HCT116 (cell line): ENCODE data around the gene BRMS1. TPM values are rescaled to one million over a fixed set of nuclear protein-coding genes. Genes with fewer than 3 reads are reported as not detected.

ENCODE experiments used
- ATAC-seq: fragments of 200-7000 bp; cut with Tn5 transposase; 2 replicates; pipeline ENCODE4 v1.9.1; 2020; ENCODE audit warnings: mild to moderate bottlenecking, moderate library complexity
- BruUV-seq: library from RNA; stranded (reverse); fragments of 400-500 nt; replicated peaks from 2 replicates; lab custom pipeline; 2021; lab: Mats Ljungman, UMichigan
- CTCF ChIA-PET: fragments of 300-600 bp; sonication (Branson Sonifier 250); formaldehyde crosslinking; loops from one replicate; lab custom pipeline; 2021; ENCODE audit warnings: antibody characterized with exemption; lab: Charles Lee
- POLR2A ChIA-PET: fragments of 300-600, 350-600 bp; sonication (Branson Sonifier 250); formaldehyde crosslinking; loops from one replicate; lab custom pipeline; 2021; ENCODE audit warnings: antibody characterized with exemption; lab: Charles Lee
- RAD21 ChIA-PET, 2 experiments: fragments of 300-600 bp; sonication (Branson Sonifier 250); formaldehyde crosslinking; loops; one replicate each; lab custom pipeline; 2023; ENCODE audit warnings: low total read pairs in 2 of 2; ENCODE audit not compliant: uncharacterized antibody in 2 of 2, unreplicated experiment in 2 of 2, low non-redundant PET in 1 of 2; lab: Charles Lee
- DNase-seq: peaks from one replicate; pipeline ENCODE4 v3.0.0-alpha.2; 2010; ENCODE audit warnings: low read depth, low spot score
- H2AFZ ChIP-seq: fragments of 200-600 bp; shearing (Covaris generic), sonication (generic); 2 replicates; pipeline ENCODE4 v1.6.1; 2017; ENCODE audit warnings: low read depth, mixed run types, mixed read lengths, antibody characterized with exemption, low read length; ENCODE audit not compliant: poor library complexity, severe bottlenecking
- H3K27ac ChIP-seq: 2 replicates; pipeline ENCODE4 v1.5.1; 2012; ENCODE audit warnings: low read depth, low read length
- H3K27me3 ChIP-seq: fragments of 200-600 bp; sonication (generic); 2 replicates; pipeline ENCODE4 v1.6.1; 2016; ENCODE audit warnings: mixed run types, low read length, mixed read lengths; ENCODE audit not compliant: insufficient read depth
- H3K36me3 ChIP-seq, 2 experiments: fragments of 200-500 bp in 1 of 2; fragments of 200-600 bp in 1 of 2; sonication (Bioruptor generic) in 1 of 2; sonication (generic) in 1 of 2; 2 replicates each; pipeline versions ENCODE4 v1.5.1 to v1.6.1; 2014 to 2016; ENCODE audit warnings: low read length in 2 of 2, inconsistent platforms in 1 of 2, mixed read lengths in 1 of 2, mixed run types in 1 of 2; ENCODE audit not compliant: insufficient read depth in 2 of 2, control insufficient read depth in 1 of 2
- H3K4me1 ChIP-seq, 2 experiments: fragments of 200-600 bp in 1 of 2; sonication (generic) in 1 of 2; 2 replicates each; pipeline versions ENCODE4 v1.5.1 to v1.6.1; 2012 to 2017; ENCODE audit warnings: low read length in 2 of 2, inconsistent platforms in 1 of 2, mild to moderate bottlenecking in 1 of 2, mixed read lengths in 1 of 2, mixed run types in 1 of 2, moderate library complexity in 1 of 2; ENCODE audit not compliant: insufficient read depth in 2 of 2, control insufficient read depth in 1 of 2
- H3K4me2 ChIP-seq: fragments of 200-600 bp; sonication (generic); 2 replicates; pipeline ENCODE4 v1.6.1; 2017; ENCODE audit warnings: mixed run types, low read length, mixed read lengths
- H3K4me3 ChIP-seq, 2 experiments: fragments of 200-600 bp in 1 of 2; sonication (generic) in 1 of 2; replicated peaks in 1 of 2; 2 replicates each; pipeline ENCODE4 v1.5.1; 2011 to 2016; ENCODE audit warnings: low read length in 2 of 2, control low read depth in 1 of 2, low read depth in 1 of 2, mild to moderate bottlenecking in 1 of 2, mixed read lengths in 1 of 2, mixed run types in 1 of 2
- H3K79me2 ChIP-seq: fragments of 200-600 bp; sonication (generic); 2 replicates; pipeline ENCODE4 v1.6.1; 2017; ENCODE audit warnings: mild to moderate bottlenecking, mixed run types, low read length, moderate library complexity, mixed read lengths; ENCODE audit not compliant: insufficient read depth
- H3K9ac ChIP-seq: fragments of 200-600 bp; sonication (generic); 2 replicates; pipeline ENCODE4 v1.6.1; 2016; ENCODE audit warnings: low read length, mixed read lengths
- H3K9me2 ChIP-seq: fragments of 200-600 bp; sonication (generic), shearing (Covaris generic); 2 replicates; pipeline ENCODE4 v1.6.1; 2017; ENCODE audit warnings: mixed run types, mild to moderate bottlenecking, moderate library complexity; ENCODE audit not compliant: insufficient read depth
- H3K9me3 ChIP-seq, 2 experiments: fragments of 200-500 bp in 1 of 2; fragments of 200-600 bp in 1 of 2; sonication (Bioruptor generic) in 1 of 2; sonication (generic) in 1 of 2; 2 replicates each; pipeline ENCODE4 v1.6.1; 2014 to 2017; ENCODE audit warnings: low read length in 2 of 2, mixed read lengths in 2 of 2, inconsistent platforms in 1 of 2, low read depth in 1 of 2, mild to moderate bottlenecking in 1 of 2, mixed run types in 1 of 2, moderate library complexity in 1 of 2; ENCODE audit not compliant: control insufficient read depth in 1 of 2, insufficient read depth in 1 of 2
- H4K20me1 ChIP-seq: fragments of 200-600 bp; sonication (generic), shearing (Covaris generic); 2 replicates; pipeline ENCODE4 v1.6.1; 2017; ENCODE audit warnings: mixed run types, mild to moderate bottlenecking, moderate library complexity; ENCODE audit not compliant: insufficient read depth
- CBX3 ChIP-seq: IDR thresholded peaks from 2 replicates; pipeline ENCODE4 v1.6.1; 2012; ENCODE audit warnings: low read depth
- CEBPB ChIP-seq: IDR thresholded peaks from 2 replicates; pipeline ENCODE4 v1.6.1; 2012; ENCODE audit warnings: low read depth
- EGR1 ChIP-seq: IDR thresholded peaks from 2 replicates; pipeline ENCODE4 v1.6.1; 2012; ENCODE audit warnings: low read depth
- ELF1 ChIP-seq: IDR thresholded peaks from 2 replicates; pipeline ENCODE4 v1.6.1; 2012; ENCODE audit warnings: low read depth, borderline replicate concordance
- FOSL1 ChIP-seq: IDR thresholded peaks from 2 replicates; pipeline ENCODE4 v1.6.1; 2012; ENCODE audit warnings: low read depth
- JUND ChIP-seq: IDR thresholded peaks from 2 replicates; pipeline ENCODE4 v1.6.1; 2012
- POLR2A ChIP-seq: IDR thresholded peaks from 2 replicates; pipeline ENCODE4 v1.7.0; 2011; ENCODE audit warnings: borderline replicate concordance; ENCODE audit not compliant: insufficient read depth, insufficient read length; ENCODE audit errors: extremely low read depth
- SP1 ChIP-seq: IDR thresholded peaks from 2 replicates; pipeline ENCODE4 v1.6.1; 2012; ENCODE audit warnings: low read depth
- SRF ChIP-seq: IDR thresholded peaks from 2 replicates; pipeline ENCODE4 v1.6.1; 2012; ENCODE audit warnings: low read depth
- YY1 ChIP-seq: IDR thresholded peaks from 2 replicates; pipeline ENCODE4 v1.6.1; 2011; ENCODE audit warnings: low read length, low read depth, moderate library complexity, mild to moderate bottlenecking; ENCODE audit not compliant: insufficient replicate concordance; ENCODE audit errors: extremely low read depth
- intact Hi-C: fragments of 100-400 bp; cut with micrococcal nuclease; formaldehyde crosslinking; loops from 2 replicates; pipeline ENCODE4 v1.10.0; 2022
- total RNA-seq: library from RNA; stranded (reverse); gene quantifications from one replicate; pipeline ENCODE4 v1.2.1, GENCODE V29; 2021; ENCODE audit not compliant: unreplicated experiment
- TF ChIP-seq, protein P1 (sequence below), 3 experiments: fragments of 200-600 bp in 1 of 3; sonication (generic) in 1 of 3; IDR thresholded peaks in 2 of 3; conservative IDR thresholded peaks in 1 of 3; 2 replicates each; pipeline ENCODE4 v1.5.1; 2012 to 2017; ENCODE audit warnings: low read depth in 2 of 3, low read length in 2 of 3, antibody characterized with exemption in 1 of 3, borderline replicate concordance in 1 of 3, control low read depth in 1 of 3, mild to moderate bottlenecking in 1 of 3, mixed read lengths in 1 of 3, mixed run types in 1 of 3, moderate library complexity in 1 of 3; ENCODE audit not compliant: insufficient read depth in 1 of 3
- TF ChIP-seq, protein P2 (sequence below): IDR thresholded peaks from 2 replicates; pipeline ENCODE4 v1.6.1; 2011; ENCODE audit warnings: mild to moderate bottlenecking, low read length, moderate library complexity; ENCODE audit not compliant: insufficient replicate concordance; ENCODE audit errors: extremely low read depth
- TF ChIP-seq, protein P3 (sequence below): IDR thresholded peaks from 2 replicates; pipeline ENCODE4 v1.6.1; 2012; ENCODE audit warnings: low read depth

BRMS1 gene
- total RNA-seq, 1 experiment from 2014 or later = 42.1 TPM

DNA sequence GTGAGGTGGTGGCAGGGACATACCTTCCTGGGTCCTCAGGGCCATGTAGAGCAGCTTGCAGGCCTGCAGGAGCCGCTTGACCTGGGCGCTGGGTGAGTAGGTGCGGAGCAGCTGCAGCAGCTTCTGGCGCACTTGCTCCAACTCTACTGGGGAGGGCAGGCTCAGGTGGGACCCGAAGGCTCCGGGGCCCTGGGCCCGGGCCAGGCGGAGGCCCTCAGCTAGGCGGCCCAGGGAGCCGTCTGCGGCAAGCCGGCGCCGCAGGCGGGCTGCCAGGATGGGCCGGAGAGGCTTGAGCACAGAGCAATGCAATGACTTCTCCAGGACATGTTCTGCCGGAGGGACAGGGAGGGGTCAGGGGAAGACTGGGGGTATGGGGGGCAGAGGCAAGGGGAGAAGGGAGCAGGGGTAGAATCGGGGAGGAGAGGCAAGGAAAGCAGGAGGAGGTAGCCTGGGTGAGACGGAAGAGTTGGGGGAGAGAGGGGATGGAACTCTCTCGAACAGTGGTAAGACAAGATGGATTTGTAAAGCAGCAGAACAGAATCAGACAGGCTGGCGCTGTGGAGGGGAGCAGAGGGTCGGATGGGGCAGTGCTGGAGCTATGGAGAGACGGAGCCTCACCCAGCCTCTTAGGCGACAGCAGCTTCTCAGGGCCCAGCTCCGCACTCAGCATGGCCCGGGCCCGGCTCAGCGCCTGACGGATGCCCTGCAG is 10.9 kb downstream of the BRMS1 start:
- Histone ChIP-seq H3K9me2 (no peaks in the 10 kb centered on the region), H3K9ac (no peak overlapping the region), H3K4me2 (no peak overlapping the region), H3K9me3 (no peaks in the 10 kb centered on the region), H3K79me2 (peaks cover 16% of the 10 kb centered on the region; the same call in 1 of the 2 replicates), H4K20me1 (no peaks in the 10 kb centered on the region), H3K27me3 (no peaks in the 10 kb centered on the region), H2AFZ (no peak overlapping the region), H3K27ac (peak overlapping the region; percentile 89; the same call in 1 of the 2 replicates), H3K4me1 (peaks cover 16 to 44% of the 10 kb centered on the region in 2 experiments), H3K4me3 (no peak overlapping the region), H3K36me3 (peaks cover 3 to 16% of the 10 kb centered on the region in 2 experiments; a peak in 3 of 4 replicates)
- ChIA-PET RAD21 (no interaction called here), CTCF (interaction anchor here (0.7 to 2.6 kb wide), 2 partner anchors 21 to 22 kb away, joined by 3 to 19 read pairs; no protein-coding TSS in a partner anchor), POLR2A (interaction anchor here (2.3 kb wide), 1 partner anchor 22 kb away, joined by 16 read pairs; no protein-coding TSS in a partner anchor)
- TF ChIP-seq ELF1 (no peak), JUND (no peak), CEBPB (no peak), FOSL1 (no peak), SRF (no peak), SP1 (no peak), EGR1 (no peak), CBX3 (no peak), YY1 (no peak), POLR2A (no peak)
- TF ChIP-seq, protein P1, sequence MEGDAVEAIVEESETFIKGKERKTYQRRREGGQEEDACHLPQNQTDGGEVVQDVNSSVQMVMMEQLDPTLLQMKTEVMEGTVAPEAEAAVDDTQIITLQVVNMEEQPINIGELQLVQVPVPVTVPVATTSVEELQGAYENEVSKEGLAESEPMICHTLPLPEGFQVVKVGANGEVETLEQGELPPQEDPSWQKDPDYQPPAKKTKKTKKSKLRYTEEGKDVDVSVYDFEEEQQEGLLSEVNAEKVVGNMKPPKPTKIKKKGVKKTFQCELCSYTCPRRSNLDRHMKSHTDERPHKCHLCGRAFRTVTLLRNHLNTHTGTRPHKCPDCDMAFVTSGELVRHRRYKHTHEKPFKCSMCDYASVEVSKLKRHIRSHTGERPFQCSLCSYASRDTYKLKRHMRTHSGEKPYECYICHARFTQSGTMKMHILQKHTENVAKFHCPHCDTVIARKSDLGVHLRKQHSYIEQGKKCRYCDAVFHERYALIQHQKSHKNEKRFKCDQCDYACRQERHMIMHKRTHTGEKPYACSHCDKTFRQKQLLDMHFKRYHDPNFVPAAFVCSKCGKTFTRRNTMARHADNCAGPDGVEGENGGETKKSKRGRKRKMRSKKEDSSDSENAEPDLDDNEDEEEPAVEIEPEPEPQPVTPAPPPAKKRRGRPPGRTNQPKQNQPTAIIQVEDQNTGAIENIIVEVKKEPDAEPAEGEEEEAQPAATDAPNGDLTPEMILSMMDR (IDR thresholded peaks at IDR 0.05 in 2 of 3, conservative IDR thresholded peaks at IDR 0.05 in 1 of 3; ENCODE audit: borderline replicate concordance in 1 of 3, insufficient read depth in 1 of 3, low read depth in 2 of 3, low read length in 2 of 3) = no peak
- TF ChIP-seq, protein P2, sequence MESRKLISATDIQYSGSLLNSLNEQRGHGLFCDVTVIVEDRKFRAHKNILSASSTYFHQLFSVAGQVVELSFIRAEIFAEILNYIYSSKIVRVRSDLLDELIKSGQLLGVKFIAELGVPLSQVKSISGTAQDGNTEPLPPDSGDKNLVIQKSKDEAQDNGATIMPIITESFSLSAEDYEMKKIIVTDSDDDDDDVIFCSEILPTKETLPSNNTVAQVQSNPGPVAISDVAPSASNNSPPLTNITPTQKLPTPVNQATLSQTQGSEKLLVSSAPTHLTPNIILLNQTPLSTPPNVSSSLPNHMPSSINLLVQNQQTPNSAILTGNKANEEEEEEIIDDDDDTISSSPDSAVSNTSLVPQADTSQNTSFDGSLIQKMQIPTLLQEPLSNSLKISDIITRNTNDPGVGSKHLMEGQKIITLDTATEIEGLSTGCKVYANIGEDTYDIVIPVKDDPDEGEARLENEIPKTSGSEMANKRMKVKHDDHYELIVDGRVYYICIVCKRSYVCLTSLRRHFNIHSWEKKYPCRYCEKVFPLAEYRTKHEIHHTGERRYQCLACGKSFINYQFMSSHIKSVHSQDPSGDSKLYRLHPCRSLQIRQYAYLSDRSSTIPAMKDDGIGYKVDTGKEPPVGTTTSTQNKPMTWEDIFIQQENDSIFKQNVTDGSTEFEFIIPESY = no peak
- TF ChIP-seq, protein P3, sequence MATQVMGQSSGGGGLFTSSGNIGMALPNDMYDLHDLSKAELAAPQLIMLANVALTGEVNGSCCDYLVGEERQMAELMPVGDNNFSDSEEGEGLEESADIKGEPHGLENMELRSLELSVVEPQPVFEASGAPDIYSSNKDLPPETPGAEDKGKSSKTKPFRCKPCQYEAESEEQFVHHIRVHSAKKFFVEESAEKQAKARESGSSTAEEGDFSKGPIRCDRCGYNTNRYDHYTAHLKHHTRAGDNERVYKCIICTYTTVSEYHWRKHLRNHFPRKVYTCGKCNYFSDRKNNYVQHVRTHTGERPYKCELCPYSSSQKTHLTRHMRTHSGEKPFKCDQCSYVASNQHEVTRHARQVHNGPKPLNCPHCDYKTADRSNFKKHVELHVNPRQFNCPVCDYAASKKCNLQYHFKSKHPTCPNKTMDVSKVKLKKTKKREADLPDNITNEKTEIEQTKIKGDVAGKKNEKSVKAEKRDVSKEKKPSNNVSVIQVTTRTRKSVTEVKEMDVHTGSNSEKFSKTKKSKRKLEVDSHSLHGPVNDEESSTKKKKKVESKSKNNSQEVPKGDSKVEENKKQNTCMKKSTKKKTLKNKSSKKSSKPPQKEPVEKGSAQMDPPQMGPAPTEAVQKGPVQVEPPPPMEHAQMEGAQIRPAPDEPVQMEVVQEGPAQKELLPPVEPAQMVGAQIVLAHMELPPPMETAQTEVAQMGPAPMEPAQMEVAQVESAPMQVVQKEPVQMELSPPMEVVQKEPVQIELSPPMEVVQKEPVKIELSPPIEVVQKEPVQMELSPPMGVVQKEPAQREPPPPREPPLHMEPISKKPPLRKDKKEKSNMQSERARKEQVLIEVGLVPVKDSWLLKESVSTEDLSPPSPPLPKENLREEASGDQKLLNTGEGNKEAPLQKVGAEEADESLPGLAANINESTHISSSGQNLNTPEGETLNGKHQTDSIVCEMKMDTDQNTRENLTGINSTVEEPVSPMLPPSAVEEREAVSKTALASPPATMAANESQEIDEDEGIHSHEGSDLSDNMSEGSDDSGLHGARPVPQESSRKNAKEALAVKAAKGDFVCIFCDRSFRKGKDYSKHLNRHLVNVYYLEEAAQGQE = no peak
- ATAC-seq (no peak), DNase-seq (no peak)
- intact Hi-C loops = no loop called here
- BruUV-seq = no TSS peak
